ENCODE measurements around the gene SERTAD4.

Gene SERTAD4

DNA sequence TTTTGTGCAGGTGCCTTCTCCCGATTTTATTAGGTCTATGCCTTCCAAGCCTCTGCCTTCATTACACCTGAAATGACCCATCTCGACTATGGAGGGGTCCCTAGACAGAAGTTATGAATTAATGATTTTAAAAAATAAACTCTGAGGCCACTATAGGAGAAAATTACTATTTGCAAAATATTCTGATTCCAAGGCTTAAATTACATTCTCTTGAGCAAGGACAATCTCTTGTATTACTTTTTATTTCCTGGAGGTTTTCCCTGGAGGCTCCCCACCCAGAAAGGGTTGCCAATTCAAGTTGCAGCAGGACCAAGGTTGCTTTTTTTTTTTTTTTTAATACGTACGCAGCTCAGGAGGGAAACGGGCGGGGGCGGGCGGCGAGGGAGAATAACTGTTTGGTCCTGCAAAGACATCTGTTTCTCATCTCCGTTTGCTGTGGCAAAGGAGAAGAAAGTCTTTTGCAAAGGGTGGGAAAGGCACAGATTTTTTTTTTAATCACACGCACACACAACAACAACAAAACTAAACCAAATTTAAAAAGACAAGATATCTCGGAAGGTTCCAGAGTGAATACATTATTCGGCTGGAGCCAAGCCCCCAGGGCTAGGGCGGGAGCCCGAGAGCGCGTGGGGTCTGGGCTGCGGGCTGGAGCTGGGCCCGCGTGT is 618 bp upstream of the SERTAD4 start:
- DNase-seq = peak in 1 of 56 donors; percentile 40

- peak in 8 of 56 donors; percentile 22 to 66 (median 50) for DNase-seq
These were observed 559 bp downstream of the SERTAD4 start for GRCh38 chr1:210233216-210233494.

DNA sequence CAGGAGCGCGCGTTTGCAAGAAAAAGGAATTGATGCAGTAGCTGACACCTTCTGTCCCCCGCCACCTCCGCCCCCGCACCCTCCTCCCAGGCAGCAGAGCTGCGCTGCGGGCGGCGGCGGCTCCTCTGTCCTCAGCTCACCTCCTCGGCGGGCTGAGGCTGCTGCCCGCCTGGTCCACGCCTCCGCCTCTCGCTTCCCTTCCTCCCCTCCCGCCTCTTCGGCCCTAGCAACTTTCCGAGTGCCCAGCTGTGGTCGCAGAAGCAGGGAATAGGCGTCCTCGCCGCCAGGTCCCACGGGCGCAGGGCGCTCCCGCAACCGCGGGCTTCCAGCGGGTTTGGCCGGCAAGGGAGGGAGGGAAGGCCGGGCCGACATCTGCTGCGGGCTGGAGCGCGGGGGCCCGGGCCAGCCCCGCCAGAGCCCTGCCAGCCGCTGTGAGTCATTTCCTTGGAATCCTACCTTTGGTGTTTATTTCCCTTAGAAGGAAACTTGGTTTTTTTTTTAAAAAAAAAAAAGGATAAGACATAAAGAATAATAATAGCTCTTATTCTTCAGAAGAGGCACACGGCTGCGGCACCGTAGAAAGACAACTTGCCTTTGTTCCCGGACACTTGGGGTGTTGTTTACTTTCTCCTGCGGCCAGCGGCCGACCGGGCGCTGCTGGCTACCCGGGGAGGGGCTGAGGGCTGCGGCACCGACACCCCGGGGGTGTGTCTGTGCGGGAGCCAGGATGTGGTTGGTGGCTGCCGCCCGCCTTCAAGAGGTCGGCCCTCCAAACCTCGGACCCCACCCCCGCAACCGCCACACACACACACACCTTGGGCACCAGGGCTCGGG is 1.1 kb downstream of the SERTAD4 start:
- DNase-seq = peak in 32 of 56 donors; percentile 11 to 69 (median 48)

DNA sequence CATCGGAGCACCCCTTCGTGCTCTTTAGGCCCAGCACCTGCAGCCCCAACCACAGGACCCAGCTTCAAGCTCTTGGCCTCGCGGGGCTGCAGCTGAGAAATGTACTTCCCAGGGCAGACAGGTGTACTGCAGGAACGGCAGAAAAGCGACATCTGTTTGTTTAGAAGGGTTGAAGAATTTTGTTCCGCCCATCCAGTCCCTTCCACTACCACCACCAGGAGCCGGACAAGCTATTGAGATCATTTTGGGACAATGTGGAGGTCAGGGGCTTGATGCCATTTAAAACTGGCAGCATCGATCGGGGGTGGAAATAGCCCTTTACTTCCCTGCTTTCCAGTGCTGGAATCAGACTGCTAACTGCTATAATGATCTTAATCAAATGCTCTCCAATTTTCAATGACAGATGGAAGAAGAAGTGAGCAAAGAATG is 1.7 kb downstream of the SERTAD4 start:
- peak in 2 of 56 donors; percentile 33 to 37 for DNase-seq

DNA sequence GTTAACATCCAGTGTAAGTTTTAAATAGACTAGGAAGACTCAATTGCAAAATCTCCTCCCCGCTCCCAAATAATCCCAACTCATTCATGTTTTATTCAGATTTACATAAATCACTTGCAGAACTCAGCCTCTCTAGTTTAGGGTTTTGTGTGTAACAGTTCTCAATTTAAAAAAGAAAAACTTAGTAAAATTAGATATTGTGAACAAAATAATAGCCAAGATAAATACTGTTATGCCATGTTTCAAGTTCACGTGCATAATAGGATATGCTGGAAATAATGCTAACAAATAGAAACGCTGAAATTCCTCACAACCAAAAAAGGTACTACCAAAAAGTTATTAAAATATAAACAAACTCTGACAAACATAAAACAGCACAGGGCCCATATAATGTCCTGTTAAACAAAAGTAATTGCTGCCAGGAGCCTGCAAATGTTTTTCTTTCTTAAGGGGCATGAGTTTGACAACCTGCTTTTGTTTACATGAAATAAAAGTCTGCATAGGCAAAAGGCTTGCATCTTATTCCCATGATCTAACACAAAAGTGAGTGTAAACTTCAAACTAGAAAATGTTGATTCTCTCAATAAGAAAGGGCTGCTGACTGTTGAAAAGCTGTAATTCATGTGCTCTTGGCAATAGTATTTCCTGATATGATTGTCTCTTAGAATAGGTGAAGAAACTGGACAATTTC is 2.9 kb downstream of the SERTAD4 start:
- no peak for DNase-seq

GRCh38 chr1:210236386-210236839 is 3.8 kb downstream of the SERTAD4 start:
- DNase-seq = no peak

GRCh38 chr1:210236840-210237409 is 4.3 kb downstream of the SERTAD4 start:
- DNase-seq = peak in 37 of 56 donors; percentile 13 to 76 (median 40)

DNA sequence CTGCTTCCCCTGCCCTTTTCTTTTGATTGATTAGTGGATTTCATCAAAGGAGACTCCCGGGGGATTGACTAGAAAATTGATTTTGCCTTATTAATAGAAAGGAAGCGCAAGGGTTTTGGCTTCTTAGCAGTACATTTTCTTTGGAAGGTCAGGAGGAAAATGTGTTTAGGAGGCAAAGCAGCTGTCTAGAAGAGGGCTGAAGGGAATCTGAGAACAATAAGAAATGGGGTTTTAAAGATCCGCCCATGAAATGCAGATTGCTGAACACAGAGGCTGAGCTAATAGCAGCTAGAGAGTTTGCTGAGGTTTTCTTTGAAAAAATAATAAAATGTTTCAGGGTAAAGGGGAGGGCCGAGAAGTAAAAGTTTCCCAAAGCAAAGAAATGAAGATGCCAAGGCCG is 4.9 kb downstream of the SERTAD4 start:
- no peak for DNase-seq

GRCh38 chr1:210237981-210238380 is 5.4 kb downstream of the SERTAD4 start:
- DNase-seq = no peak

DNA sequence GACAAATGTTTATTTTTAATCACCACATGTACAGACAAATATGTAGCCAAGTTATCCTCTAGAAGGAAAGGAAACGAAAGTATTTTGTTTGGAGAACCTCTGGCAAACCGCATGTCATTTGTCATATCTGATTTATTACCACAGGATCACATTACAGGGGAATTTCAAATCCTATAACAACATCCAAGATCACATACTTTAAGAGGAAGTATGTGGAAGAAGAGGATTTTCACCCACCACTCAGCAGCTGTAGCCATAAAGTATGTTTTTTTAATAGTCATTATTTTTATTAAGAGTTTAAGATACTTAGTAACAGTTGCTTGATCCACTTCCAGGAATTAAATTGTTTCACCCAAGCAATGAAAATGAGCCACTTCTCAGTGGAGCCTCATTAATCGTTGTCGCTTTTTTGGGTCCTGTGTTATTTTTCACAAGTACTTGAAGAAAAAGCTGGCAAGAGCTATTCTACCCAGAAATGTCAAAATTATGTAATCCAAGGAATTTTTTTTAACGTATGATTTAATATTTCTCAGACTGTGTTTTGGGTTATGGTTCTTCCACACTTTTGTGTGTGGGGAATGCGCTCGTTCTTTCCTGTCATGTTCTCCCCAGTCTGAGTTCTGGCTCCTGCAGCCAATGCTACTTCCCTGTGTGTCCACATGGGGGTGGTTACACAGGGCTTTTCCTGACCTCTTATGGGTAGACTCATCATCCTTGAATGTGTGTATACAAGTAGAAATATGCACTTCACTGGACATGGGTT is 6.9 kb downstream of the SERTAD4 start:
- peak in 16 of 56 donors; percentile 6 to 55 (median 26) for DNase-seq

DNA sequence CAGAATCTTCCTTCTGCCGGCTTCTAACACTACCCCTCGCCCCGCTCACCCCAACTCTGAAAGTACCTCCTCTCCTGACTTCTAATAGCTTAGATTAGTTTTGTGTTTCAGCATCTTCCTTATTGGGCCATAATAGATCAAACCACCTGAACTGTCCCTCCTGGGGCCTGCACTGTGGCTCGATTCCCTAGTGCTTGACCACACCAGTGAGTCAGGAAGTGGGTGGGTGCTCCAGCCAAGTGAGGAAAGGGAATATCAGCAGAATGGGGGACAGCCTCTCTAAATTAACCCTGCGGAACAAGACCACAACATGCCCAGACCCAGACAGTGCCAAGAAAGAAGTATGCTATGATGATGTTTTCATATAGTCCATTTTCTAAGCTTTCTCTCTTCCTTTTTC is 8.5 kb downstream of the SERTAD4 start:
- no peak for DNase-seq

DNA sequence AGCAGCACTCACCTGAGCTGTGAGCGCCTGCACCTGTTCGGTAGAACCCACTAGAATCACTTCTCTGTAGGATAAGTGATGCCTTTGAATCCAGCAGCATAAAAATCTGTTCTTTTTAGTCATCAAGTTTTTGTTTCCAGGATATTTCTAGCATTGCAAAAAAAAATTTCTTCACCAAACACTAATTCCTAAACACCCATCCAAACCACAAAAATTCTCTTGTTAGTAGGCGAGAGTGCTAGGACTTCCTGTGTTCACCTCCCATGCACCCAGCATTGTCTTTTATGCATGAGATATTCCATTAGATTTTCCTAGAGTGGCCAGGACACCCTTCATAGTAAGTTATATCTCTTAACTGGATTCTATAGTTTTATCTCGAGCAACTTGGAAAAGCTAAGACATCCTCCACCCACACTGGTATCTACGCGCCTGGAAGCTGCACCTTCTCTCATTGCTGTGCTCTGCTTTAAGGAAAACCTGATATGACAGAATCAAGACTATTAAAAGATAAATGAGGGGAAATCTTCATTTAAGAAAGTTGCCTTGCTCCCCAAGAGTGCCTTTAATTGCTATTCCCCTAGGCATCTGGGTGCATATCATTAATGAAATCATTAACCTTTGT is 12.3 kb downstream of the SERTAD4 start:
- no peak for DNase-seq

DNA sequence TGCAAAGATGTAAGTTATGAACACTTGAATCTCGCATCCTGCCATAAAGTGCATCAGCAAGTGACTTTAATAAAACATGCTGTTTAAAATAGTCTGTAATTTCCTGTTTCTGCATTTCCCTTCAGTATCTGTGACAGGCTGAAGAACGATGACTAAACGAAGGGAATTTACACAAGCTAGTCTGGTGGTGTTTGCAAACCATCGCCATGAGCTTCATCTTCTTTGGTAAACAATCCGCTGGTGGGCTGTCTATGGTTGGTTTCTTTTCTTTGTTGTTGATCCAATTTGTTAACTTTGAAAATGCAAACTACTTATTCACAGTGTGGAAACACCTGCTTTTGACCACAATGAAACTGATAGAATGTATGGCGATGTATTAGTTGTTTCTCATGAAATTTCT is 13.9 kb downstream of the SERTAD4 start:
- DNase-seq = no peak

GRCh38 chr1:210248341-210248740 is 15.7 kb downstream of the SERTAD4 start:
- DNase-seq = no peak

DNA sequence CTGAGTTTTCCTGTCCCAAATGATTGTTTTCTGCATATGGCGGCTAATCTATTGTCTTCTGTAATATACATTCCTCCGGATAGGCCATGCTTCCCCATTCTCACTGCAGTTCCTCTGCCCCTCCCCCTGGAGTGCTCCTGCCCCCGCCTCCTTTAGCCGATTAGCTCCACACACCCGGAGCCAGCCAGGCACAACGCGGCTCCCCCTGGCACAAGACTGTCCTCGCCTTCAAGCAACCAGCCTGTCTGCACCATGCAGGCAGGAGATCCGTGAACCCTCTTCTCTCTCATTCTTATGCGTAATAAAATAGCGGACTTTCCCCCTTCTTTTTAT is 18.0 kb downstream of the SERTAD4 start:
- DNase-seq = peak in 43 of 56 donors; percentile 16 to 74 (median 44)

DNA sequence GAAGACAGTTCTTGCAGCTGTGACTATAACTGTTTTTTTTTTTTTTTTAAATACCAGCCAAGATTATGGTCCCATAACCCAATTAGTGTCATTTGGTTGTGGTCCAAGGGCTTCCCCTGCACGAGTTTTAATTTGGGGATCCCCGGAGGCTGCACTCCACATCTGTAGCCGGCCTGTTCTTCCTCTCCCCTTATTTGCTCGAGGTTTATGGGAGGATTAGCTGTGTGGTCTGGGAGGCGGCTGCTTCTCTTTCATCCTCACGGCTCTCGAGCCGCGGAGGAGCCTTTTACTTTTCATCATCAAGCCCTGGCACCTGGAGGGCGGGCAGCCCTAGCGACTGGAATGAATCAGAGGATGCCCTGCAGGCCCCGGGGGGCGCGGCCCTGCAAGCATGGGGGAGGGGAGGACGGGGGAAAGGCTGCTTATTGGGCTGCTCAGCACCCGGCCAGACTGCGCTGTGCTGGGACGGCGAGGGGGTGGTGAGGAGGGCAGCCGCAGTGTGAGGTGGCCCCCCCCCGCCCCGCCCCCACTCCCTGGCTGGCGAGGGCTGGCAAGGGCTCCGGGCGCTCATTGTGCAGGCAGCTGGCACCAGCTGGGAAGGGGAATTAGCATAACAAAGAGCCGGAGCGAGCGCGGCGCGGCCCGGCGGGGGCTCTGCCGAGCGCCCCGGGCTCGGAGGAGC is 18.5 kb downstream of the SERTAD4 start:
- DNase-seq = peak in 55 of 56 donors; percentile 18 to 92 (median 79)

- peak in 8 of 56 donors; percentile 18 to 88 (median 54) for DNase-seq
These were observed 19.3 kb downstream of the SERTAD4 start for GRCh38 chr1:210251680-210252490.

DNA sequence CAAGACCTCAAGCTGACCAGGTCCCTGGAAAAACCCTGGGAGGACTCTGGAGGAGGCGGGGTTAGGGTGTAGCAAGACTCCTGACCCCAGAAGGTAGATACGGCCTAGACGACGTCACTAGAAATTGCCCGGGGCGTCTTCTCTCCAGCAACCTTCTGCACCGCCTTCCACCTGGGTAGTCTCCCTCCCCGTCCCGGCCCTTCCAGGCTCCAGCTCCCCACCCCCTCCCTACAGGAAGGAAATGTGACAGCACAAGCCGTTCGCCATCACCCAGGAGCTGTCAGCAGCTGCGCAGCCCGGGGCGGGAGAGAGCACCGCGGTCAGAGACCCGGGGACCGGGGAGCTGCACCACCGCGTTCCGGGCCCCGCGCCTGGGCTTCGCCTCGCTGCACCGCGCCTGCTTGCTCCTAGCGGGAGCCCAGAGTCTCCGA is 20.0 kb downstream of the SERTAD4 start:
- no peak for DNase-seq

DNA sequence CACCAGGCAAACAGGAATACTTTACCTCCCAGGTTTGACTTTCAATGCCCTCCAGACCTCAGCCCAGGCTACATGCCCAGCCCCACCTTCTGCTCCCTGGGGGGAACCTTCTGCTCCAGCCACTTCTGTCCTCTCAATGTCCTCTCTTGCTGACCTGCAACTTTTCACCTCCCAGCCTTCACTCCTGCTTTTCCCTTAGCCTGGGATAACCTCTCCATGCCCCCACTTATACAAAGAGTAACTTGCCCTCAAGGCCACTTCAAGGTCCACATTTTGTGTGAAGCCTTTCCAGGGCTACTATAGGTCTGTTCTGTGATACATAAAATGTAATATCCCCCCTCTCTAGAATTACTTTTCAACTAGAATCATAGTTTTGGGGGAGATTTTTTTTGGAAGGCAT is 21.7 kb downstream of the SERTAD4 start:
- no peak for DNase-seq
